Astrocyte (in vitro differentiated cells and primary cell): Measurements from ENCODE around the gene PARP8. TPM values are rescaled to one million over a fixed set of nuclear protein-coding genes. Genes with fewer than 3 reads are reported as not detected.
"Not testable (repeated sequence)": the region's sequence is repeated elsewhere in the genome, so short reads cannot be mapped to it uniquely, and the experiment has no call there.

Experiments
- DNase-seq: peaks from one replicate; pipeline ENCODE4 v3.0.0-alpha.2; 2010; ENCODE audit warnings: low read depth
- FAIRE-seq: peaks from 2 replicates; lab custom pipeline; 2011; peaks lifted over from hg19 to GRCh38; lab: Jason Lieb, UNC
- H2AFZ ChIP-seq: 2 replicates; pipeline ENCODE4 v1.6.0; 2012; ENCODE audit warnings: low read depth, low read length, inconsistent platforms
- H3K27ac ChIP-seq: 2 replicates; pipeline ENCODE4 v1.5.1; 2011; ENCODE audit warnings: low read depth, low read length, inconsistent platforms
- H3K27me3 ChIP-seq: 2 replicates; pipeline ENCODE4 v1.6.0; 2011; ENCODE audit warnings: low read length, inconsistent platforms; ENCODE audit not compliant: insufficient read depth
- H3K36me3 ChIP-seq: 2 replicates; pipeline ENCODE4 v1.5.1; 2011; ENCODE audit warnings: low read length, inconsistent platforms; ENCODE audit not compliant: insufficient read depth
- H3K4me1 ChIP-seq: 2 replicates; pipeline ENCODE4 v1.5.1; 2011; ENCODE audit warnings: low read length, inconsistent platforms; ENCODE audit not compliant: insufficient read depth
- H3K4me2 ChIP-seq: 2 replicates; pipeline ENCODE4 v1.6.0; 2012; ENCODE audit warnings: low read length, inconsistent platforms
- H3K4me3 ChIP-seq: 2 replicates; pipeline ENCODE4 v1.5.1; 2011; ENCODE audit warnings: low read depth, mild to moderate bottlenecking, low read length, inconsistent platforms; ENCODE audit not compliant: insufficient read depth
- H3K79me2 ChIP-seq: 2 replicates; pipeline ENCODE4 v1.6.0; 2012; ENCODE audit warnings: mild to moderate bottlenecking, low read length, inconsistent platforms; ENCODE audit not compliant: insufficient read depth
- H3K9ac ChIP-seq: 2 replicates; pipeline ENCODE4 v1.6.0; 2012; ENCODE audit warnings: mild to moderate bottlenecking, low read length, inconsistent platforms
- H3K9me3 ChIP-seq: 2 replicates; pipeline ENCODE4 v1.5.1; 2012; ENCODE audit warnings: low read depth, mild to moderate bottlenecking, low read length, inconsistent platforms; ENCODE audit not compliant: insufficient read depth
- H4K20me1 ChIP-seq: 2 replicates; pipeline ENCODE4 v1.6.0; 2012; ENCODE audit warnings: low read length, inconsistent platforms; ENCODE audit not compliant: insufficient read depth
- H3K27ac Mint-ChIP-seq: one replicate; pipeline ENCODE4 v1.8.0; 2021; ENCODE audit warnings: mild to moderate bottlenecking, mixed read lengths; ENCODE audit not compliant: unreplicated experiment
- H3K27me3 Mint-ChIP-seq: one replicate; pipeline ENCODE4 v1.8.0; 2021; ENCODE audit warnings: low read depth, mixed read lengths; ENCODE audit not compliant: unreplicated experiment
- H3K36me3 Mint-ChIP-seq: one replicate; pipeline ENCODE4 v1.8.0; 2021; ENCODE audit warnings: low read depth, mixed read lengths; ENCODE audit not compliant: unreplicated experiment
- H3K4me1 Mint-ChIP-seq: one replicate; pipeline ENCODE4 v1.8.0; 2021; ENCODE audit warnings: low read depth, mixed read lengths; ENCODE audit not compliant: unreplicated experiment
- H3K4me3 Mint-ChIP-seq: one replicate; pipeline ENCODE4 v1.8.0; 2021; ENCODE audit warnings: mild to moderate bottlenecking, moderate library complexity, mixed read lengths; ENCODE audit not compliant: unreplicated experiment
- H3K9me3 Mint-ChIP-seq: one replicate; pipeline ENCODE4 v1.8.0; 2021; ENCODE audit warnings: mild to moderate bottlenecking, mixed read lengths; ENCODE audit not compliant: unreplicated experiment
- CTCF ChIP-seq: IDR thresholded peaks from 2 replicates; pipeline ENCODE4 v1.5.1; 2011; ENCODE audit warnings: low read depth, mild to moderate bottlenecking, inconsistent platforms, low read length, moderate library complexity; ENCODE audit not compliant: insufficient read depth
- EZH2 ChIP-seq: IDR thresholded peaks from 2 replicates; pipeline ENCODE4 v1.6.1; 2012; ENCODE audit warnings: mild to moderate bottlenecking, low read length, inconsistent platforms; ENCODE audit not compliant: insufficient read depth
- total RNA-seq: library from RNA; stranded (reverse); gene quantifications from 2 replicates; pipeline ENCODE4 v1.2.1, GENCODE V29; 2021

PARP8 gene
- total RNA-seq, 1 donor from 2014 or later, result 36.1 TPM

- H2AFZ ChIP-seq, result no peak overlapping the region
- no peaks in the 10 kb centered on the region for H4K20me1 ChIP-seq
- H3K36me3 Mint-ChIP-seq, result peaks cover 2% of the 10 kb centered on the region
- H3K27ac Mint-ChIP-seq, result no peak overlapping the region
- H3K79me2 ChIP-seq, result no peaks in the 10 kb centered on the region
- no peaks in the 10 kb centered on the region for H3K36me3 ChIP-seq
- no peaks in the 10 kb centered on the region for H3K9me3 ChIP-seq
- no peak overlapping the region for H3K4me3 ChIP-seq
- no peaks in the 10 kb centered on the region for H3K4me1 ChIP-seq
- no peaks in the 10 kb centered on the region for H3K9me3 Mint-ChIP-seq
- no peak overlapping the region for H3K27ac ChIP-seq
- no peak overlapping the region for H3K9ac ChIP-seq
- H3K4me3 Mint-ChIP-seq, result no peak overlapping the region
- TF ChIP-seq EZH2 (no peak), CTCF (no peak)
- FAIRE-seq, result no peak
- no peak overlapping the region for H3K4me2 ChIP-seq
- DNase-seq, result no peak
- peaks cover 6% of the 10 kb centered on the region for H3K4me1 Mint-ChIP-seq
- no peaks in the 10 kb centered on the region for H3K27me3 Mint-ChIP-seq
- no peaks in the 10 kb centered on the region for H3K27me3 ChIP-seq
Measured at GRCh38 chr5:50694027-50694590, 27.7 kb downstream of the PARP8 start.

GRCh38 chr5:50694626-50695025 lies 28.2 kb downstream of the PARP8 start:
- not testable (repeated sequence) for H3K36me3 ChIP-seq, H3K4me3 Mint-ChIP-seq, H3K9me3 Mint-ChIP-seq, H3K4me2 ChIP-seq, H3K27me3 Mint-ChIP-seq, H3K27me3 ChIP-seq, H3K36me3 Mint-ChIP-seq, FAIRE-seq, H3K79me2 ChIP-seq, H3K9me3 ChIP-seq, H4K20me1 ChIP-seq, H2AFZ ChIP-seq, H3K27ac ChIP-seq, H3K4me3 ChIP-seq, H3K4me1 ChIP-seq, DNase-seq, H3K9ac ChIP-seq
- H3K4me1 Mint-ChIP-seq, result peaks cover 11% of the 10 kb centered on the region
- peak overlapping the region; percentile 22 for H3K27ac Mint-ChIP-seq

- Histone ChIP-seq H2AFZ (no peak overlapping the region), H4K20me1 (peaks cover 1% of the 10 kb centered on the region), H3K4me1 (no peaks in the 10 kb centered on the region), H3K4me3 (no peak overlapping the region), H3K4me2 (no peak overlapping the region), H3K36me3 (no peaks in the 10 kb centered on the region), H3K27ac (no peak overlapping the region), H3K9me3 (no peaks in the 10 kb centered on the region), H3K27me3 (no peaks in the 10 kb centered on the region), H3K9ac (no peak overlapping the region), H3K79me2 (no peaks in the 10 kb centered on the region)
- FAIRE-seq, result no peak
- Mint-ChIP-seq H3K27me3 (no peaks in the 10 kb centered on the region), H3K9me3 (no peaks in the 10 kb centered on the region), H3K36me3 (peaks cover 2% of the 10 kb centered on the region), H3K4me1 (peaks cover 13% of the 10 kb centered on the region), H3K4me3 (no peak overlapping the region), H3K27ac (no peak overlapping the region)
- TF ChIP-seq CTCF, result no peak
- no peak for TF ChIP-seq EZH2
- DNase-seq, result no peak
Measured at GRCh38 chr5:50697739-50698138, 31.3 kb downstream of the PARP8 start.
